ENCODE measurements around the gene UBE2D4.
"Not testable (repeated sequence)": the region's sequence is repeated elsewhere in the genome, so short reads cannot be mapped to it uniquely, and the experiment has no call there.

The UBE2D4 gene

GRCh38 chr7:43895847-43896415 lies 30.3 kb upstream of the UBE2D4 start:
- TF ChIP-seq GATA1 (IDR thresholded peaks at IDR 0.05; ENCODE audit: low read depth, low read length) (no peak), POLR2A (IDR thresholded peaks at IDR 0.05; ENCODE audit: low read length) (no peak)
- DNase-seq = no peak

GRCh38 chr7:43898571-43898970 lies 27.7 kb upstream of the UBE2D4 start:
- DNase-seq = not testable (repeated sequence)

- TF ChIP-seq GATA1 (IDR thresholded peaks at IDR 0.05; ENCODE audit: low read depth, low read length) (no peak), POLR2A (IDR thresholded peaks at IDR 0.05; ENCODE audit: low read length) (no peak)
- no peak for DNase-seq
Observed at GRCh38 chr7:43902542-43903054, 23.6 kb upstream of the UBE2D4 start.

GRCh38 chr7:43904533-43905208 lies 21.6 kb upstream of the UBE2D4 start:
- DNase-seq = peak; percentile 30 to 45
- TF ChIP-seq GATA1 (IDR thresholded peaks at IDR 0.05; ENCODE audit: low read depth, low read length) (no peak), POLR2A (IDR thresholded peaks at IDR 0.05; ENCODE audit: low read length) (no peak)

- TF ChIP-seq GATA1 (IDR thresholded peaks at IDR 0.05; ENCODE audit: low read depth, low read length) (no peak), POLR2A (IDR thresholded peaks at IDR 0.05; ENCODE audit: low read length) (no peak)
- peak; percentile 13 to 28 for DNase-seq
Observed at GRCh38 chr7:43905209-43905946, 20.9 kb upstream of the UBE2D4 start.

- TF ChIP-seq POLR2A (IDR thresholded peaks at IDR 0.05; ENCODE audit: low read length) (no peak), GATA1 (IDR thresholded peaks at IDR 0.05; ENCODE audit: low read depth, low read length) (no peak)
- peak; percentile 54 to 58 for DNase-seq
Observed at GRCh38 chr7:43905956-43906330, 20.3 kb upstream of the UBE2D4 start.

GRCh38 chr7:43906331-43907010 lies 19.8 kb upstream of the UBE2D4 start, which contains the start of gene URGCP:
URGCP (minus strand) TSS chr7:43906596; CDS start chr7:43906575, 21 bp downstream.
- DNase-seq = peak; percentile 61 to 70
- no peak for TF ChIP-seq GATA1 (IDR thresholded peaks at IDR 0.05; ENCODE audit: low read depth, low read length)
- TF ChIP-seq POLR2A (IDR thresholded peaks at IDR 0.05; ENCODE audit: low read length) = no peak

- TF ChIP-seq POLR2A (IDR thresholded peaks at IDR 0.05; ENCODE audit: low read length) (no peak), GATA1 (IDR thresholded peaks at IDR 0.05; ENCODE audit: low read depth, low read length) (no peak)
- DNase-seq = no peak
Observed at GRCh38 chr7:43914795-43915194, 11.4 kb upstream of the UBE2D4 start.

GRCh38 chr7:43915907-43916306 lies 10.3 kb upstream of the UBE2D4 start:
- TF ChIP-seq GATA1 (IDR thresholded peaks at IDR 0.05; ENCODE audit: low read depth, low read length) = no peak
- TF ChIP-seq POLR2A (IDR thresholded peaks at IDR 0.05; ENCODE audit: low read length) = no peak
- no peak for DNase-seq

GRCh38 chr7:43921423-43921822 lies 4.8 kb upstream of the UBE2D4 start:
- no peak for TF ChIP-seq POLR2A (IDR thresholded peaks at IDR 0.05; ENCODE audit: low read length)
- no peak for TF ChIP-seq GATA1 (IDR thresholded peaks at IDR 0.05; ENCODE audit: low read depth, low read length)
- no peak for DNase-seq

GRCh38 chr7:43922726-43923125 lies 3.5 kb upstream of the UBE2D4 start:
- no peak for DNase-seq
- TF ChIP-seq GATA1 (IDR thresholded peaks at IDR 0.05; ENCODE audit: low read depth, low read length) = no peak
- no peak for TF ChIP-seq POLR2A (IDR thresholded peaks at IDR 0.05; ENCODE audit: low read length)

- no peak for DNase-seq
- TF ChIP-seq POLR2A (IDR thresholded peaks at IDR 0.05; ENCODE audit: low read length) = peak; percentile 24
- no peak for TF ChIP-seq GATA1 (IDR thresholded peaks at IDR 0.05; ENCODE audit: low read depth, low read length)
Observed at GRCh38 chr7:43926798-43927123, 525 bp downstream of the UBE2D4 start.

GRCh38 chr7:43927810-43928209 lies 1.6 kb downstream of the UBE2D4 start:
- no peak for DNase-seq
- TF ChIP-seq GATA1 (IDR thresholded peaks at IDR 0.05; ENCODE audit: low read depth, low read length) (no peak), POLR2A (IDR thresholded peaks at IDR 0.05; ENCODE audit: low read length) (no peak)
